ENCODE measurements around the gene ZDHHC24. TPM values are rescaled to one million over a fixed set of nuclear protein-coding genes. Genes with fewer than 3 reads are reported as not detected.

ZDHHC24 gene
- total and polyA plus RNA-seq, 2 donors (not counting 1 experiment from before 2014, with no cell fraction given): 6.0 to 11.6 TPM

- no peaks in the 10 kb centered on the region for H4K20me1 ChIP-seq (ENCODE audit: control insufficient read depth, extremely low read depth, insufficient read depth, low read length)
- H3K4me1 ChIP-seq (ENCODE audit: control insufficient read depth, extremely low read depth, insufficient read depth, low read length): no peaks in the 10 kb centered on the region
- no peaks in the 10 kb centered on the region for H3K36me3 ChIP-seq (ENCODE audit: control insufficient read depth, insufficient read depth, low read length)
- no peak overlapping the region for H3K27ac ChIP-seq (ENCODE audit: insufficient read depth, low read length)
- DNase-seq (ENCODE audit: low read depth in 2 of 2): no peak
- no peaks in the 10 kb centered on the region for H3K27me3 ChIP-seq (ENCODE audit: control insufficient read depth, insufficient read depth, low read length)
- no peak overlapping the region for H3K9ac ChIP-seq (ENCODE audit: insufficient read depth, low read length)
- TF ChIP-seq CTCF (conservative IDR thresholded peaks at IDR 0.05 in 1 of 2, IDR thresholded peaks at IDR 0.05 in 1 of 2; ENCODE audit: low read depth in 1 of 2, low read length in 2 of 2): no peak
- TF ChIP-seq EZH2 (IDR thresholded peaks at IDR 0.05; ENCODE audit: low read length, missing control alignments): no peak
- no peak overlapping the region for H3K4me2 ChIP-seq (ENCODE audit: extremely low read depth, insufficient read depth, low read length)
- no peaks in the 10 kb centered on the region for H3K9me3 ChIP-seq (ENCODE audit: control insufficient read depth, insufficient read depth, low read depth, low read length)
- H3K79me2 ChIP-seq (ENCODE audit: control insufficient read depth, insufficient read depth, low read length): no peaks in the 10 kb centered on the region
- H2AFZ ChIP-seq (ENCODE audit: low read length): no peak overlapping the region
- H3K4me3 ChIP-seq (replicated peaks in 1 of 4; ENCODE audit: control extremely low read depth in 1 of 4, insufficient read depth in 1 of 4, low read depth in 3 of 4, low read length in 4 of 4): no peak overlapping the region
Observed at GRCh38 chr11:66529069-66529468, 16.8 kb downstream of the ZDHHC24 start.

- Histone ChIP-seq H3K36me3 (ENCODE audit: control insufficient read depth, insufficient read depth, low read length) (peaks cover under 1% of the 10 kb centered on the region), H3K9me3 (ENCODE audit: control insufficient read depth, insufficient read depth, low read depth, low read length) (no peaks in the 10 kb centered on the region), H3K79me2 (ENCODE audit: control insufficient read depth, insufficient read depth, low read length) (no peaks in the 10 kb centered on the region), H3K27me3 (ENCODE audit: control insufficient read depth, insufficient read depth, low read length) (no peaks in the 10 kb centered on the region), H3K27ac (ENCODE audit: insufficient read depth, low read length) (no peak overlapping the region), H3K4me2 (ENCODE audit: extremely low read depth, insufficient read depth, low read length) (no peak overlapping the region), H2AFZ (ENCODE audit: low read length) (no peak overlapping the region), H4K20me1 (ENCODE audit: control insufficient read depth, extremely low read depth, insufficient read depth, low read length) (no peaks in the 10 kb centered on the region), H3K9ac (ENCODE audit: insufficient read depth, low read length) (no peak overlapping the region), H3K4me1 (ENCODE audit: control insufficient read depth, extremely low read depth, insufficient read depth, low read length) (no peaks in the 10 kb centered on the region), H3K4me3 (replicated peaks in 1 of 4; ENCODE audit: control extremely low read depth in 1 of 4, insufficient read depth in 1 of 4, low read depth in 3 of 4, low read length in 4 of 4) (no peak overlapping the region)
- no peak for TF ChIP-seq EZH2 (IDR thresholded peaks at IDR 0.05; ENCODE audit: low read length, missing control alignments)
- no peak for TF ChIP-seq CTCF (conservative IDR thresholded peaks at IDR 0.05 in 1 of 2, IDR thresholded peaks at IDR 0.05 in 1 of 2; ENCODE audit: low read depth in 1 of 2, low read length in 2 of 2)
- DNase-seq (ENCODE audit: low read depth in 2 of 2): no peak
Observed at GRCh38 chr11:66524304-66525040, 21.4 kb downstream of the ZDHHC24 start.

GRCh38 chr11:66523611-66524010, 22.2 kb downstream of the ZDHHC24 start:
- no peak for TF ChIP-seq EZH2 (IDR thresholded peaks at IDR 0.05; ENCODE audit: low read length, missing control alignments)
- TF ChIP-seq CTCF (conservative IDR thresholded peaks at IDR 0.05 in 1 of 2, IDR thresholded peaks at IDR 0.05 in 1 of 2; ENCODE audit: low read depth in 1 of 2, low read length in 2 of 2): no peak

More at GRCh38 chr11:66523611-66524010, 22.2 kb downstream of the ZDHHC24 start:
- DNase-seq (ENCODE audit: low read depth in 2 of 2): no peak
- Histone ChIP-seq H3K4me3 (replicated peaks in 1 of 4; ENCODE audit: control extremely low read depth in 1 of 4, insufficient read depth in 1 of 4, low read depth in 3 of 4, low read length in 4 of 4) (no peak overlapping the region), H3K4me2 (ENCODE audit: extremely low read depth, insufficient read depth, low read length) (no peak overlapping the region), H2AFZ (ENCODE audit: low read length) (no peak overlapping the region), H3K36me3 (ENCODE audit: control insufficient read depth, insufficient read depth, low read length) (peaks cover 2% of the 10 kb centered on the region), H3K79me2 (ENCODE audit: control insufficient read depth, insufficient read depth, low read length) (no peaks in the 10 kb centered on the region), H3K9ac (ENCODE audit: insufficient read depth, low read length) (no peak overlapping the region), H3K4me1 (ENCODE audit: control insufficient read depth, extremely low read depth, insufficient read depth, low read length) (no peaks in the 10 kb centered on the region), H3K27me3 (ENCODE audit: control insufficient read depth, insufficient read depth, low read length) (no peaks in the 10 kb centered on the region), H3K27ac (ENCODE audit: insufficient read depth, low read length) (no peak overlapping the region), H3K9me3 (ENCODE audit: control insufficient read depth, insufficient read depth, low read depth, low read length) (no peaks in the 10 kb centered on the region), H4K20me1 (ENCODE audit: control insufficient read depth, extremely low read depth, insufficient read depth, low read length) (no peaks in the 10 kb centered on the region)

Measured in fibroblast of lung (primary cell).